Amygdala (tissue), 56 donors: ENCODE data around the gene CALML6.

Source experiments
- DNase-seq, 56 donors: peaks; one replicate each; lab custom pipeline; 2025; lab: John Stamatoyannopoulos, UW

Gene CALML6

GRCh38 chr1:1910033-1910465 is 5.0 kb upstream of the CALML6 start:
- DNase-seq: no peak

- no peak for DNase-seq
These were observed 4.3 kb upstream of the CALML6 start for GRCh38 chr1:1910651-1911331.

GRCh38 chr1:1911350-1912041 is 3.6 kb upstream of the CALML6 start:
- DNase-seq: no peak

GRCh38 chr1:1914101-1914970 is 724 bp upstream of the CALML6 start:
- DNase-seq: no peak

GRCh38 chr1:1915911-1916840 is 1.1 kb downstream of the CALML6 start:
- DNase-seq: no peak

GRCh38 chr1:1916851-1917251 is 1.8 kb downstream of the CALML6 start:
- DNase-seq: no peak

- no peak for DNase-seq
These were observed 2.4 kb downstream of the CALML6 start for GRCh38 chr1:1917304-1917976.

- no peak for DNase-seq
These were observed 3.2 kb downstream of the CALML6 start for GRCh38 chr1:1917995-1918900.

- DNase-seq: no peak
These were observed 3.8 kb downstream of the CALML6 start, which contains the start of gene TMEM52 for GRCh38 chr1:1918901-1919303. Gene TMEM52, minus strand, starts transcription at chr1:1919279. Its CDS starts 14 bp downstream, at chr1:1919265.

- DNase-seq: peak in 55 of 56 donors; percentile 44 to 99 (median 87)
These were observed 4.4 kb downstream of the CALML6 start for GRCh38 chr1:1919304-1920056.

GRCh38 chr1:1920057-1920607 is 5.1 kb downstream of the CALML6 start:
- no peak for DNase-seq

GRCh38 chr1:1920608-1921458 is 5.8 kb downstream of the CALML6 start:
- DNase-seq: no peak

GRCh38 chr1:1921459-1921862 is 6.4 kb downstream of the CALML6 start:
- no peak for DNase-seq

GRCh38 chr1:1921901-1922701 is 7.0 kb downstream of the CALML6 start:
- DNase-seq: no peak

- no peak for DNase-seq
These were observed 7.6 kb downstream of the CALML6 start for GRCh38 chr1:1922702-1922955.
